Measurements from ENCODE around the gene MAP1LC3B. TPM values are rescaled to one million over a fixed set of nuclear protein-coding genes. Genes with fewer than 3 reads are reported as not detected.

The MAP1LC3B gene
- total RNA-seq, 1 experiment from 2014 or later: 74.7 TPM

GRCh38 chr16:87453326-87453725, 61.2 kb downstream of the MAP1LC3B start:
- no TSS peak for BruUV-seq (replicated peaks)
- DNase-seq (ENCODE audit: low spot score): no peak
- POLR2A ChIA-PET (ENCODE audit: low non-redundant PET): no interaction called here
- Histone ChIP-seq H3K27ac (ENCODE audit: low read depth, low read length, poor library complexity, severe bottlenecking) (no peak overlapping the region), H3K9me3 (ENCODE audit: low read depth, low read length, poor library complexity, severe bottlenecking) (no peaks in the 10 kb centered on the region), H3K4me3 (ENCODE audit: low read depth, low read length, poor library complexity, severe bottlenecking) (no peak overlapping the region), H3K27me3 (replicated peaks; ENCODE audit: insufficient read depth, low read depth, low read length, poor library complexity) (no peaks in the 10 kb centered on the region), H3K36me3 (ENCODE audit: insufficient read depth, low read length, poor library complexity, severe bottlenecking) (peaks cover 16% of the 10 kb centered on the region), H3K4me1 (ENCODE audit: insufficient read depth, low read length, poor library complexity, severe bottlenecking) (peaks cover 18% of the 10 kb centered on the region)
- CTCF ChIA-PET: no interaction called here
- TF ChIP-seq CTCF (conservative IDR thresholded peaks at IDR 0.05; ENCODE audit: low read depth, low read length) (no peak), EZH2 (IDR thresholded peaks at IDR 0.05; ENCODE audit: borderline replicate concordance, low read depth, low read length, poor library complexity, severe bottlenecking) (no peak)
- intact Hi-C loops (cut with micrococcal nuclease; ENCODE audit: unreplicated experiment): no loop called here

Other genes starting within 250 kb of the MAP1LC3B start
- 5.1 and 8.9 TPM in 2 replicates for gene C16orf95, start 74.9 kb upstream of the MAP1LC3B start, total RNA-seq (2021)
- 32.2 and 34.3 TPM in 2 replicates for gene FBXO31, start 8.6 kb upstream of the MAP1LC3B start, total RNA-seq (2021)
- 30.3 and 32.3 TPM in 2 replicates for gene ZCCHC14, start 100.7 kb downstream of the MAP1LC3B start, total RNA-seq (2021)
- 1.4 and 1.9 TPM in 2 replicates for gene JPH3, start 210.2 kb downstream of the MAP1LC3B start, total RNA-seq (2021)

Measured in A673 (cell line).